Activated effector memory CD4-positive, alpha-beta T cell treated with anti-CD3 and anti-CD28 coated beads, Interleukin-2, amount 50 U/mL, for 16 hours (primary cell): ENCODE results near the gene HADH.

Experiments used
- DNase-seq: peaks from one replicate; pipeline ENCODE4 v3.0.0-alpha.2; 2020

Gene HADH

DNA sequence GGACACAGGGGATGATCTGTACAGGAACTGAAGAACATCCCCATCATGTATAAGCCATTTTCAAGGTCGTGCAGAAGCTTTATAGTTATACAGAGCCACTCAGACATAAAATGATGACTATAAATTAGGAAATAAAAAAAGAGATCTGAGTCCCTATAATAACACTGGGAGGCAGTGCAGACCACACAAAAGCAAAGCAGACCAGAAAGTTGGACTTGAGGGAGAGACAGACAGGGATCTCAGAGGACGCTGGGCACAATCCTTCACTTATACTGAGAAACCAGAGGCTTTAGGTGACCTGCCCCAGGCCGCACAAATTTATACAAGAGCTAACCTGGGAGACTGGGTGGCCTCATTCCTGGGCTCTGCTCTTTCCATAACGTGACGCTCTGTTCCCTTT, 70.5 kb downstream of the HADH start:
- no peak for DNase-seq

DNA sequence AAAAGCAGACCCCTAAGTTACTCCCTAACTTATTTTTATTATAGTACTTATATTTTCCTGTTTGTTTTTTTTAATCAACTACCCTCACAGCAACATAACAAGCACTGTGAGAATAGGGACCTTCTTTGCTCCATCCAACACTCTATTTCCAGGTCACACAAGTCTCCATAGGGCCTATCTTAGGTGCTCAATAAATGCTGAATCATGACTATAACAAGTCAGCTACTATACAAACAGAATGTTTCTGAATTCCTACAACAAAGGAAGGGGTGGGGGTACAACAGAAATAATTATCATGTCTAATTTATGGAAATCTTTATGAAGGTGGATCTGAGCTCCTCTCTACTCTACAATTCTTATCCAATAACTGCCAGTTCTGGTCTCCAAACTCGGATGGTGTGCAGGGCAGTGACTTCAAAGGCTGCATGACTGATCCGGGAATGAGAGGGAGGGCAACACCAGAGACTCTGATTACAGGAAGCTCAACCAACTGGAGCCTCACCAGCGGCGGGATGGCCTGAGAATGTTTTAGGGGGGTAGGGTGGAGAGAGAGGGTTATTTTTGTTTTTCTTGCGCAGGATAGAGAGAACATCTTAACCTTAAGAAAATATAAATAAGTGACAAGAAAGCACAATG, 71.1 kb downstream of the HADH start:
- DNase-seq, result no peak

DNA sequence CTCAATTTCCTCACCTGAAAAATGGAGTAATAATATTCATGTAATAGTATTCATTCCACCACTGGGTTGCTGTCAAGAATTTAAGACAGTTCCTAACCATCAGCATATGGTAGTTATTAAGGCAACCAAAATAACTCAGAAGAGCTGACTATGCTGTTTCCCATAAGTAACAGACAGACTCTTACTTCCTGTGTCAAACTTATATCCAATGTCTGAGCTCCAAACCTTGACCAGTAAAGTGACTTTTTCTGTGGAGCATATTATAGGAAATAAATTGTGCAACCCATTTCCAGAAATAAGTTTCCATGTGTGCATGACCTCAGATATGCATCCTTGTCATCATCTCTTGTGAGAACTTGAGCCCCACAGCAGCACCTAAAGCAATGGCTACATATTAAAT, 78.8 kb downstream of the HADH start:
- DNase-seq, result no peak

GRCh38 chr4:108070775-108071174, 81.1 kb downstream of the HADH start:
- DNase-seq, result no peak

- DNase-seq, result peak; percentile 81
Measured at GRCh38 chr4:108072300-108072699, 82.6 kb downstream of the HADH start.

DNA sequence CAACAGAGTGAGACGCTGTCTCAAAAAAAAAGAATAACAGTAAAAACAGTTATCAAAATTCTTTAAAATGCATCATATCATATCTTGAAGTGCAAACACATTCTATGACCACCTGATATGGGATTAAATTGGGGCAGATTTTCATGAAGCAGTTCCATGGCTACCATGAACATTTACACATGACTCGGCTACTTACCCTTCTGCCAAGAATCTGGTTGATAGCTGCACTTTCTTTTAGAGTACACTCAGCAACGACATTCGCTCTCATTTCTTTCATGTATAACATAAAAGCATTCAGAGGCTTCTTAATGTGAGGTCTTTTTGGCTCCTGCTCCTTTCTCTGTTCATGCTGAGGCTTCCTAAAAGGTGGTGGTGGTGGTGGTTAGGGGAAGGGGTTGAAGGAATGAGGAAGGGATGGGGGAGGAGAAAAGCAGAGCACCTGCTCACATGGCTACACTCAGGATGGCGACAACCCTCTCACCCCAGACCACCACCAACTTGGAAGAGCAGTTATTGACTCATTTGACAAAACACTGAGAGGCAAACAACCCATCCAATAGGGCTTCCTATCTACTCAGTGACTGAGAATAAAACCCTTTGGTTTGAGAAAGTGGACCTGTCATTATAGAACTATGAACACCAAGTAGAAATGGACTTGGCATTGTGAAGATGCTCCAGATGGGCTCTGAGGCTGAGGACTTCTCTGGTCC, 88.5 kb downstream of the HADH start:
- no peak for DNase-seq

- DNase-seq, result peak; percentile 68
Measured at GRCh38 chr4:108080747-108081146, 91.1 kb downstream of the HADH start.

GRCh38 chr4:108081256-108081655, 91.6 kb downstream of the HADH start:
- DNase-seq, result peak; percentile 61
